ENCODE measurements around the gene RNF222. TPM values are rescaled to one million over a fixed set of nuclear protein-coding genes. Genes with fewer than 3 reads are reported as not detected.

Gene RNF222
- total and polyA plus RNA-seq, 2 experiments from 2014 or later = 0.07 TPM; not detected in 1

DNA sequence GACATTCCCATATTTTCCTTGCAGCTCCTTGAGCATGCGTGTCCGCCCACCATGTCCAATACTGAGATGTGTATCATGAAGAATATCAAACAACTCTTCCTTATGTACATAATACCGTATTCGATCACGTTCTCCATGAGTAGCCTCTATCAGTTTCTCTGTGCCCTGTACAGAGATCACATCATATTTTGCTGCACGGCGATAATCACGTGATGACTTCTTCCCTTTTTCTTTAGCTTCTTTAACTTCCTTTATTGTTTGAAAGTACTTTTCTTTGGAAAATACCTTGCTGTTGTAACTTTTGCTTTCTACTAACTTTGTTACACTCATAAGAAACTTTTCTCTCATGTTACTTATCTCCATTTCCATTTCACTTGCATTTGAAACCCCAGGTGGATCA, 27.7 kb downstream of the RNF222 start:
- Histone ChIP-seq H3K79me2 (replicated peaks; ENCODE audit: insufficient read depth) (no peaks in the 10 kb centered on the region), H3K4me3 (no peak overlapping the region), H3F3A (replicated peaks; ENCODE audit: low read depth) (no peaks in the 10 kb centered on the region), H3K36me3 (ENCODE audit: insufficient read depth) (peaks cover 11% of the 10 kb centered on the region; the same call in 1 of the 2 replicates), H3K27ac (ENCODE audit: low read depth) (no peak overlapping the region), H3K27me3 (ENCODE audit: insufficient read depth) (no peaks in the 10 kb centered on the region), H2AFZ (no peak overlapping the region), H3K9me2 (ENCODE audit: insufficient read depth) (no peaks in the 10 kb centered on the region), H3K4me1 (ENCODE audit: insufficient read depth) (no peaks in the 10 kb centered on the region), H3K4me2 (no peak overlapping the region), H4K20me1 (replicated peaks; ENCODE audit: insufficient read depth) (no peaks in the 10 kb centered on the region)
- TF ChIP-seq, protein P1, sequence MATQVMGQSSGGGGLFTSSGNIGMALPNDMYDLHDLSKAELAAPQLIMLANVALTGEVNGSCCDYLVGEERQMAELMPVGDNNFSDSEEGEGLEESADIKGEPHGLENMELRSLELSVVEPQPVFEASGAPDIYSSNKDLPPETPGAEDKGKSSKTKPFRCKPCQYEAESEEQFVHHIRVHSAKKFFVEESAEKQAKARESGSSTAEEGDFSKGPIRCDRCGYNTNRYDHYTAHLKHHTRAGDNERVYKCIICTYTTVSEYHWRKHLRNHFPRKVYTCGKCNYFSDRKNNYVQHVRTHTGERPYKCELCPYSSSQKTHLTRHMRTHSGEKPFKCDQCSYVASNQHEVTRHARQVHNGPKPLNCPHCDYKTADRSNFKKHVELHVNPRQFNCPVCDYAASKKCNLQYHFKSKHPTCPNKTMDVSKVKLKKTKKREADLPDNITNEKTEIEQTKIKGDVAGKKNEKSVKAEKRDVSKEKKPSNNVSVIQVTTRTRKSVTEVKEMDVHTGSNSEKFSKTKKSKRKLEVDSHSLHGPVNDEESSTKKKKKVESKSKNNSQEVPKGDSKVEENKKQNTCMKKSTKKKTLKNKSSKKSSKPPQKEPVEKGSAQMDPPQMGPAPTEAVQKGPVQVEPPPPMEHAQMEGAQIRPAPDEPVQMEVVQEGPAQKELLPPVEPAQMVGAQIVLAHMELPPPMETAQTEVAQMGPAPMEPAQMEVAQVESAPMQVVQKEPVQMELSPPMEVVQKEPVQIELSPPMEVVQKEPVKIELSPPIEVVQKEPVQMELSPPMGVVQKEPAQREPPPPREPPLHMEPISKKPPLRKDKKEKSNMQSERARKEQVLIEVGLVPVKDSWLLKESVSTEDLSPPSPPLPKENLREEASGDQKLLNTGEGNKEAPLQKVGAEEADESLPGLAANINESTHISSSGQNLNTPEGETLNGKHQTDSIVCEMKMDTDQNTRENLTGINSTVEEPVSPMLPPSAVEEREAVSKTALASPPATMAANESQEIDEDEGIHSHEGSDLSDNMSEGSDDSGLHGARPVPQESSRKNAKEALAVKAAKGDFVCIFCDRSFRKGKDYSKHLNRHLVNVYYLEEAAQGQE (IDR thresholded peaks at IDR 0.05; ENCODE audit: unreplicated experiment) = no peak
- TF ChIP-seq POLR2AphosphoS5 (IDR thresholded peaks at IDR 0.05; ENCODE audit: low read depth) (no peak), ZNF331 (CRISPR knock-in tag; IDR thresholded peaks at IDR 0.05; ENCODE audit: low read depth) (no peak), ZNF114 (CRISPR knock-in tag; IDR thresholded peaks at IDR 0.05) (no peak), EZH2phosphoT487 (IDR thresholded peaks at IDR 0.05; ENCODE audit: unreplicated experiment) (no peak), EZH2 (IDR thresholded peaks at IDR 0.05; ENCODE audit: low read depth, unreplicated experiment) (no peak), NANOG (IDR thresholded peaks at IDR 0.05; ENCODE audit: borderline replicate concordance) (no peak), CREB1 (CRISPR knock-in tag; IDR thresholded peaks at IDR 0.05; ENCODE audit: low read depth) (no peak), JUNB (IDR thresholded peaks at IDR 0.05; ENCODE audit: unreplicated experiment) (no peak), STAT1 (IDR thresholded peaks at IDR 0.05; ENCODE audit: unreplicated experiment) (no peak)
- TF ChIP-seq, protein P2, sequence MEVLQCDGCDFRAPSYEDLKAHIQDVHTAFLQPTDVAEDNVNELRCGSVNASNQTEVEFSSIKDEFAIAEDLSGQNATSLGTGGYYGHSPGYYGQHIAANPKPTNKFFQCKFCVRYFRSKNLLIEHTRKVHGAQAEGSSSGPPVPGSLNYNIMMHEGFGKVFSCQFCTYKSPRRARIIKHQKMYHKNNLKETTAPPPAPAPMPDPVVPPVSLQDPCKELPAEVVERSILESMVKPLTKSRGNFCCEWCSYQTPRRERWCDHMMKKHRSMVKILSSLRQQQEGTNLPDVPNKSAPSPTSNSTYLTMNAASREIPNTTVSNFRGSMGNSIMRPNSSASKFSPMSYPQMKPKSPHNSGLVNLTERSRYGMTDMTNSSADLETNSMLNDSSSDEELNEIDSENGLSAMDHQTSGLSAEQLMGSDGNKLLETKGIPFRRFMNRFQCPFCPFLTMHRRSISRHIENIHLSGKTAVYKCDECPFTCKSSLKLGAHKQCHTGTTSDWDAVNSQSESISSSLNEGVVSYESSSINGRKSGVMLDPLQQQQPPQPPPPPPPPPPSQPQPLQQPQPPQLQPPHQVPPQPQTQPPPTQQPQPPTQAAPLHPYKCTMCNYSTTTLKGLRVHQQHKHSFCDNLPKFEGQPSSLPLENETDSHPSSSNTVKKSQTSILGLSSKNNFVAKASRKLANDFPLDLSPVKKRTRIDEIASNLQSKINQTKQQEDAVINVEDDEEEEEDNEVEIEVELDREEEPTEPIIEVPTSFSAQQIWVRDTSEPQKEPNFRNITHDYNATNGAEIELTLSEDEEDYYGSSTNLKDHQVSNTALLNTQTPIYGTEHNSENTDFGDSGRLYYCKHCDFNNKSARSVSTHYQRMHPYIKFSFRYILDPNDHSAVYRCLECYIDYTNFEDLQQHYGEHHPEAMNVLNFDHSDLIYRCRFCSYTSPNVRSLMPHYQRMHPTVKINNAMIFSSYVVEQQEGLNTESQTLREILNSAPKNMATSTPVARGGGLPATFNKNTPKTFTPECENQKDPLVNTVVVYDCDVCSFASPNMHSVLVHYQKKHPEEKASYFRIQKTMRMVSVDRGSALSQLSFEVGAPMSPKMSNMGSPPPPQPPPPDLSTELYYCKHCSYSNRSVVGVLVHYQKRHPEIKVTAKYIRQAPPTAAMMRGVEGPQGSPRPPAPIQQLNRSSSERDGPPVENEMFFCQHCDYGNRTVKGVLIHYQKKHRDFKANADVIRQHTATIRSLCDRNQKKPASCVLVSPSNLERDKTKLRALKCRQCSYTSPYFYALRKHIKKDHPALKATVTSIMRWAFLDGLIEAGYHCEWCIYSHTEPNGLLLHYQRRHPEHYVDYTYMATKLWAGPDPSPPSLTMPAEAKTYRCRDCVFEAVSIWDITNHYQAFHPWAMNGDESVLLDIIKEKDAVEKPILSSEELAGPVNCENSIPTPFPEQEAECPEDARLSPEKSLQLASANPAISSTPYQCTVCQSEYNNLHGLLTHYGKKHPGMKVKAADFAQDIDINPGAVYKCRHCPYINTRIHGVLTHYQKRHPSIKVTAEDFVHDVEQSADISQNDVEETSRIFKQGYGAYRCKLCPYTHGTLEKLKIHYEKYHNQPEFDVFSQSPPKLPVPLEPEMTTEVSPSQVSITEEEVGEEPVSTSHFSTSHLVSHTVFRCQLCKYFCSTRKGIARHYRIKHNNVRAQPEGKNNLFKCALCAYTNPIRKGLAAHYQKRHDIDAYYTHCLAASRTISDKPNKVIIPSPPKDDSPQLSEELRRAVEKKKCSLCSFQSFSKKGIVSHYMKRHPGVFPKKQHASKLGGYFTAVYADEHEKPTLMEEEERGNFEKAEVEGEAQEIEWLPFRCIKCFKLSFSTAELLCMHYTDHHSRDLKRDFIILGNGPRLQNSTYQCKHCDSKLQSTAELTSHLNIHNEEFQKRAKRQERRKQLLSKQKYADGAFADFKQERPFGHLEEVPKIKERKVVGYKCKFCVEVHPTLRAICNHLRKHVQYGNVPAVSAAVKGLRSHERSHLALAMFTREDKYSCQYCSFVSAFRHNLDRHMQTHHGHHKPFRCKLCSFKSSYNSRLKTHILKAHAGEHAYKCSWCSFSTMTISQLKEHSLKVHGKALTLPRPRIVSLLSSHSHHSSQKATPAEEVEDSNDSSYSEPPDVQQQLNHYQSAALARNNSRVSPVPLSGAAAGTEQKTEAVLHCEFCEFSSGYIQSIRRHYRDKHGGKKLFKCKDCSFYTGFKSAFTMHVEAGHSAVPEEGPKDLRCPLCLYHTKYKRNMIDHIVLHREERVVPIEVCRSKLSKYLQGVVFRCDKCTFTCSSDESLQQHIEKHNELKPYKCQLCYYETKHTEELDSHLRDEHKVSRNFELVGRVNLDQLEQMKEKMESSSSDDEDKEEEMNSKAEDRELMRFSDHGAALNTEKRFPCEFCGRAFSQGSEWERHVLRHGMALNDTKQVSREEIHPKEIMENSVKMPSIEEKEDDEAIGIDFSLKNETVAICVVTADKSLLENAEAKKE (CRISPR knock-in tag; IDR thresholded peaks at IDR 0.05) = no peak
- TF ChIP-seq, protein P3, sequence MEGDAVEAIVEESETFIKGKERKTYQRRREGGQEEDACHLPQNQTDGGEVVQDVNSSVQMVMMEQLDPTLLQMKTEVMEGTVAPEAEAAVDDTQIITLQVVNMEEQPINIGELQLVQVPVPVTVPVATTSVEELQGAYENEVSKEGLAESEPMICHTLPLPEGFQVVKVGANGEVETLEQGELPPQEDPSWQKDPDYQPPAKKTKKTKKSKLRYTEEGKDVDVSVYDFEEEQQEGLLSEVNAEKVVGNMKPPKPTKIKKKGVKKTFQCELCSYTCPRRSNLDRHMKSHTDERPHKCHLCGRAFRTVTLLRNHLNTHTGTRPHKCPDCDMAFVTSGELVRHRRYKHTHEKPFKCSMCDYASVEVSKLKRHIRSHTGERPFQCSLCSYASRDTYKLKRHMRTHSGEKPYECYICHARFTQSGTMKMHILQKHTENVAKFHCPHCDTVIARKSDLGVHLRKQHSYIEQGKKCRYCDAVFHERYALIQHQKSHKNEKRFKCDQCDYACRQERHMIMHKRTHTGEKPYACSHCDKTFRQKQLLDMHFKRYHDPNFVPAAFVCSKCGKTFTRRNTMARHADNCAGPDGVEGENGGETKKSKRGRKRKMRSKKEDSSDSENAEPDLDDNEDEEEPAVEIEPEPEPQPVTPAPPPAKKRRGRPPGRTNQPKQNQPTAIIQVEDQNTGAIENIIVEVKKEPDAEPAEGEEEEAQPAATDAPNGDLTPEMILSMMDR (conservative IDR thresholded peaks at IDR 0.05; ENCODE audit: low read depth in 2 of 2) = no peak
- TF ChIP-seq, protein P4, sequence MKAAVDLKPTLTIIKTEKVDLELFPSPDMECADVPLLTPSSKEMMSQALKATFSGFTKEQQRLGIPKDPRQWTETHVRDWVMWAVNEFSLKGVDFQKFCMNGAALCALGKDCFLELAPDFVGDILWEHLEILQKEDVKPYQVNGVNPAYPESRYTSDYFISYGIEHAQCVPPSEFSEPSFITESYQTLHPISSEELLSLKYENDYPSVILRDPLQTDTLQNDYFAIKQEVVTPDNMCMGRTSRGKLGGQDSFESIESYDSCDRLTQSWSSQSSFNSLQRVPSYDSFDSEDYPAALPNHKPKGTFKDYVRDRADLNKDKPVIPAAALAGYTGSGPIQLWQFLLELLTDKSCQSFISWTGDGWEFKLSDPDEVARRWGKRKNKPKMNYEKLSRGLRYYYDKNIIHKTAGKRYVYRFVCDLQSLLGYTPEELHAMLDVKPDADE (IDR thresholded peaks at IDR 0.05) = no peak
- Mint-ChIP-seq H3K9me3 (no peaks in the 10 kb centered on the region), H3K36me3 (ENCODE audit: low read depth) (peaks cover 35% of the 10 kb centered on the region), H3K4me3 (no peak overlapping the region), H3K27ac (no peak overlapping the region), H3K27me3 (ENCODE audit: insufficient read depth, low read depth, poor library complexity) (peaks cover 5% of the 10 kb centered on the region), H3K4me1 (no peaks in the 10 kb centered on the region)
- no peak for ATAC-seq
- DNase-seq (ENCODE audit: low spot score) = no peak

Measured in GM23338 (cell line).